PC-9 (cell line): Measurements from ENCODE around the gene BCL6.

Experiments
- EZH2 ChIP-seq: fragments of 200-600 bp; sonication (generic); IDR thresholded peaks from 2 replicates; pipeline ENCODE4 v1.8.0; 2017; ENCODE audit warnings: antibody characterized with exemption, low read depth
- TF ChIP-seq, protein P1 (sequence below): fragments of 200-600 bp; sonication (generic); conservative IDR thresholded peaks from 2 replicates; pipeline ENCODE4 v1.6.1; 2017; ENCODE audit warnings: mixed run types, antibody characterized with exemption, mild to moderate bottlenecking, moderate library complexity

DNA sequence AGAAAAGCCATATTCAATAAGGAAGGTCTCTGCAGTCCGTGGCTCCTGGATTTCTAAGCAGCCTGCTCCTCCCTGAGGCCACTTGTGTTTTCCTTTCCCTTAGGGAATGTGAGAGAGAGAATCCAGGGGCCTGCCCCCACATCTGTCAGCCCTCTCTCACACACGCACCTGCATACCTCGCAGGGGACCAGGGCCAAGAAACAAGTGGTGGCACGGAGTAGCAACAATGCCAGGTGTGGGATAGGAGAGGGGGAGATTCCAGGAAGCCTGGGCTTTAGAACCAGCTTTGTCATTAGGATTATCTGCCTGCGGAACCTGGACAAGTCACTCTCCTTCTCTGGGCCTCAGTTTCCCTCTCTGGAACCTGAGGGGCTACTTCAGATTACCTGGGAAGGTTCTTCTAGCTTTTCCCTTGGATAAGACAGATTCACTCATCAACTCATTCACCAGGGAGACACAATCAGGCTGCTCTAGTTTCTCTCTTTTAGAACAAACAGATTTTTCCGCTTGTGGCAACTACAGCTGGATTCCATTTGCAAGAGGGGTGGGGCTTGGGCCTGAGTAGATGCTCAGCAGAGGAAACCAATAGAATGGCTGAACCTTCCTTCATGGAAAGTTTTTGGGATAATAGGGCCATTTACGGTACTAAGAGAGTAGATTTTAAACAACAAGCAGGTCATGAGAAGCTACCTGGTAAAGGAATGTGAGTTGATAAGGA lies 19.5 kb downstream of the BCL6 start:
- TF ChIP-seq, protein P1, sequence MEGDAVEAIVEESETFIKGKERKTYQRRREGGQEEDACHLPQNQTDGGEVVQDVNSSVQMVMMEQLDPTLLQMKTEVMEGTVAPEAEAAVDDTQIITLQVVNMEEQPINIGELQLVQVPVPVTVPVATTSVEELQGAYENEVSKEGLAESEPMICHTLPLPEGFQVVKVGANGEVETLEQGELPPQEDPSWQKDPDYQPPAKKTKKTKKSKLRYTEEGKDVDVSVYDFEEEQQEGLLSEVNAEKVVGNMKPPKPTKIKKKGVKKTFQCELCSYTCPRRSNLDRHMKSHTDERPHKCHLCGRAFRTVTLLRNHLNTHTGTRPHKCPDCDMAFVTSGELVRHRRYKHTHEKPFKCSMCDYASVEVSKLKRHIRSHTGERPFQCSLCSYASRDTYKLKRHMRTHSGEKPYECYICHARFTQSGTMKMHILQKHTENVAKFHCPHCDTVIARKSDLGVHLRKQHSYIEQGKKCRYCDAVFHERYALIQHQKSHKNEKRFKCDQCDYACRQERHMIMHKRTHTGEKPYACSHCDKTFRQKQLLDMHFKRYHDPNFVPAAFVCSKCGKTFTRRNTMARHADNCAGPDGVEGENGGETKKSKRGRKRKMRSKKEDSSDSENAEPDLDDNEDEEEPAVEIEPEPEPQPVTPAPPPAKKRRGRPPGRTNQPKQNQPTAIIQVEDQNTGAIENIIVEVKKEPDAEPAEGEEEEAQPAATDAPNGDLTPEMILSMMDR, result no peak
- no peak for TF ChIP-seq EZH2
